Measurements from ENCODE around the gene SH2D2A. TPM values are rescaled to one million over a fixed set of nuclear protein-coding genes. Genes with fewer than 3 reads are reported as not detected.
A peak's percentile ranks its signal among the peaks of the same experiment; 100 is the strongest.

Gene SH2D2A
- total and polyA plus RNA-seq, 8 donors: 0.36 to 4.4 (median 0.69) TPM

- Histone ChIP-seq H3K4me1 (peaks cover 20 to 64% of the 10 kb centered on the region in 2 donors), H3K27me3 (no peaks in the 10 kb centered on the region), H3K4me3 (no peak overlapping the region), H3K27ac (no peak overlapping the region), H3K36me3 (peaks cover 0 to 22% of the 10 kb centered on the region in 2 donors), H3K9me3 (no peaks in the 10 kb centered on the region)
- no peak for DNase-seq
- no peak for TF ChIP-seq CTCF (IDR thresholded peaks at IDR 0.05)
- no peak for ATAC-seq
- intact Hi-C loops (cut with DNase I): loop anchor here in 1 of 2 donors (5.0 kb wide), 1 partner anchor 36 kb away; no protein-coding TSS in a partner anchor
These were observed 43.7 kb downstream of the SH2D2A start for GRCh38 chr1:156772728-156773497.

- Histone ChIP-seq H3K4me3 (no peak overlapping the region), H3K9me3 (no peaks in the 10 kb centered on the region), H3K27ac (no peak overlapping the region), H3K4me1 (peaks cover 16 to 58% of the 10 kb centered on the region in 2 donors), H3K36me3 (peaks cover 0 to 22% of the 10 kb centered on the region in 2 donors), H3K27me3 (no peaks in the 10 kb centered on the region)
- DNase-seq: no peak
- TF ChIP-seq CTCF (IDR thresholded peaks at IDR 0.05): no peak
- no peak for ATAC-seq
- intact Hi-C loops (cut with DNase I): loop anchor here in 1 of 2 donors (5.0 kb wide), 1 partner anchor 35 kb away; no protein-coding TSS in a partner anchor
These were observed 44.4 kb downstream of the SH2D2A start for GRCh38 chr1:156772222-156772621.

- no peak for ATAC-seq
- Histone ChIP-seq H3K27me3 (no peaks in the 10 kb centered on the region), H3K4me1 (peaks cover 19 to 59% of the 10 kb centered on the region in 2 donors), H3K36me3 (peaks cover 0 to 21% of the 10 kb centered on the region in 2 donors), H3K27ac (no peak overlapping the region), H3K9me3 (no peaks in the 10 kb centered on the region), H3K4me3 (peak overlapping the region; percentile 90 to 97)
- TF ChIP-seq CTCF (IDR thresholded peaks at IDR 0.05): no peak
- no peak for DNase-seq
- intact Hi-C loops (cut with DNase I): no loop called here
These were observed 47.9 kb downstream of the SH2D2A start for GRCh38 chr1:156768610-156769295.

GRCh38 chr1:156767879-156768604 lies 48.6 kb downstream of the SH2D2A start:
- no peak for TF ChIP-seq CTCF (IDR thresholded peaks at IDR 0.05)
- ATAC-seq (peak; percentile 6), DNase-seq (peak in 3 of 4 donors; percentile 34 to 86 (median 41))
- Histone ChIP-seq H3K4me1 (peaks cover 19 to 59% of the 10 kb centered on the region in 2 donors), H3K27ac (peak overlapping the region; percentile 86 to 92), H3K36me3 (peaks cover 0 to 18% of the 10 kb centered on the region in 2 donors), H3K9me3 (no peaks in the 10 kb centered on the region), H3K27me3 (no peaks in the 10 kb centered on the region), H3K4me3 (peak overlapping the region; percentile 90 to 97)
- intact Hi-C loops (cut with DNase I): no loop called here
